ENCODE results near the gene SNX32.

The SNX32 gene

DNA sequence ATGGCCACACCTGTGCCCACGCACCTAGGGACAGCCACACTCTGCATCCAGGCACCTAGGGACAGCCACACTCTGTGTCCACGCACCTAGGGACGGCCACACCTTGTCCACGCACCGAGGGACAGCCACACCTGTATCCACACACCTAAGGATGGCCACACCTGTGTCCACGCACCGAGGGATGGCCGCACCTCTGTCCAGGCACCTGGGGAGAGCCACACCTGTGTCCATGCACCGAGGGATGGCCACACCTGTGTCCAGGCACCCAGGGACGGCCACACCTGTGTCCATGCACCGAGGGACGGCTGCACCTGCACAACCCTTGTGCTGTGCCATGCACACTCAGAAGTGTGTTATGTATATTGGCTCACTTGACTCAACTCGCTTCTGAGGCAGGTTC is 36.1 kb upstream of the SNX32 start:
- no peak for DNase-seq

GRCh38 chr11:65798882-65799281 is 34.9 kb upstream of the SNX32 start:
- DNase-seq = no peak

DNA sequence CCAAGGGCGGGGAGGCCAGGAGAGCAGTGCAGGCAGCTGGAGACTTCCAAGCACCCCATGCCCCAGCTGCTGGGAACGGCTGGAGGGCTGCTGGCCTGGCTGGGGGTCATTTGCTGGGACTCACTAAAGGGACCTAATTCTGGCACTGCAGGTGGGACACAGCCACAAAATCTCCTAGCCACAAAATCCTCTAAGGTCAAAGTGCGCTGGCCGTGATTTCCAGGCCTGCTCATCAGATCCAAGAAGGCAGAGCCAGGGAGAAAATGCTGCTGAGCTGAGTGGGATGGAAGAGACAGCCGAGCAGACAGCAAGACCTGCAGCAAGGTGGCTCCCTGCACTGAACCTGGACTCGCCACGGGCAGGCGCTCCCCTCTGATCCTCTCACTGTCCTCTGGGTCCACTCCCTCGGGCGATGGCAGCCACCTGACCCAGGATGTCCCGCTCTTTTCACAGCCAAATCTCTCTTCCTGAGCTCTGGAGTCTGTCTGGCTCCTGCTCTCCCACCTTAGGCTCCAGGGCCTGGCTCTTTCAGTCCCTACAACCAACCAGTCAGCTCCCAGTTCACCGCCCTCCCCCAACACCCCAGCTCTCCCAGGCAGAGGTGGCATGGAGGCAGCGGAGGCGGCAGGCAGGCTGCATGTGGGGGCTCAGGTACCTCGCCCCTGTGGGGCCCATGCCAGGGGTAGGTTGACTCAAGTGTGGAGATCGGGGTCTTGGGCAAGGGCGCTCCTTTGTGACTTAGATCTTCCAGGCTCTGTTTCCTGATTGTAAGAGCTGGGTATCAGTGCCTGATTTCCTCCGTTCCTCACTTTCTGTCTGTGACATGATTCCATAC is 32.4 kb upstream of the SNX32 start:
- DNase-seq = no peak

DNA sequence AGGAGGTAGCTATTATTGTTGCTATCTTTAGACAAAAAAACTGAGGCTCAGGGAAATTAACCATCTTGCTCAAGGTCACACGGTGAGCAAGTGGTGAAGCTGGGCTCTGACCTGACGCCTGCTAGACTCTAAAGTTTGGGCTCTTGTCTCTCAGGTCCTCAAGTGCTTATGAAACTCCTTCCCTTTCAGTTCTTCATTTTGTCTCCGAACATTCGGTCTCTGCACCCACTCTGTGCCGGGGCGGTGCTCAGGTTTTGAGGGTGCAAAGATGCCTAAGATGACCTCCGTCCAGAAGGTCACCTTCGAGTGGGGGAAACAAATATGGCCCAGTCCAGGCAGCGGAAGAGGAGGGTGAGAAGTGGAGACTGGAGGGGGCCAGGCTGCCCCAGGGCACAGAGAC is 30.9 kb upstream of the SNX32 start:
- DNase-seq = no peak

DNA sequence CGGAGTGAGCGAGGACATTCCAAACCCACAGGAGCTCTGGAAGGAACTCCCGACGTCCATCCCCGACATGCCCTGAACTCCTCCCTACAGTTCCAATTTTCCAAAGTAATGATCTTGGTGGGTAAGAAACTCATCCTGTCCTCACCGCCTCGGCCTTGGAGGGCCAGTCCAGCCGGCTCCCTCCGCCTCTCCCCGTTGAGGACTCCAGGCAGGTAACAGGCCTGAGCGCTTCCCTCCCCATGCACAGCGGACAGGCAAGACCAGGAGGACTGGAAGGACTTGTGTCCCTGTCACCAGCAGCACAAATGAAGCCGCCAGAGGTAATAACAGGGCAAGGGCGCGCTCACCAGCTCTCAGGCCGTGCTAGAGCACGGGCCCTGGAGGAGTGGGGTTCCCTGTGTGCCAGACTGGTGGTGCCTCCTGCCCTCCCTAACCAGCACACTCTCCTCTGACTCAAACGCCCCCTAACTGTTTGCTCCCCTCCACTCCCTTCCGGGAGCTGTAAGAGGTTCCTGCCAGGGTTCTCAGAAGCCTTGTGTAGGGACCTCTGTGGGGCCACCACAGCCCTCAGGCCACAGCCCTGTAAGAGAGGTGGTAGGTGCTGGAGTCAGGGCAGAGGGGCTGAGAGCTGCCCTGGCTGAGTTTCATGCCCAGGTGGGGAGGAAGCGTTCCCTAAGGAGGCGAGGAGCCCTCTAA is 29.8 kb upstream of the SNX32 start:
- no peak for DNase-seq

DNA sequence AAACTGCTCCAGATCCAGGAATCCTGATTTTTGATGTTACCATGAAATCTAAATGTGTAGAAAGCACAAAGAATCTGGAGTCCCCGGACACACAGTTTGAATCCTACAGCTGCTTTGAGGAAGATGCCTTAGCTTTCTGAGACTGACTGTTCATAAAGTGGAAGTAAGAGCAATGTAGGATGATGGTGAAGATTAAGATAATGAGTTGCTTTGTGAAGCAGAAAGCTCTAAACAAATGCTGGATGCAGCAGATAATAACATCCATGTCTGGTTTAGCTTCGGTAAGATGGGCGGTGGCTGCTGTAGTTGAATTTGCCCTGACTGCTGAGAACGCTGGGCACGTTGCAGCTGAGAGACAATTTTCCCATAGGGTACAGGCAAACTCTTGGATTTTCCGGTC is 26.8 kb upstream of the SNX32 start:
- DNase-seq = no peak

DNA sequence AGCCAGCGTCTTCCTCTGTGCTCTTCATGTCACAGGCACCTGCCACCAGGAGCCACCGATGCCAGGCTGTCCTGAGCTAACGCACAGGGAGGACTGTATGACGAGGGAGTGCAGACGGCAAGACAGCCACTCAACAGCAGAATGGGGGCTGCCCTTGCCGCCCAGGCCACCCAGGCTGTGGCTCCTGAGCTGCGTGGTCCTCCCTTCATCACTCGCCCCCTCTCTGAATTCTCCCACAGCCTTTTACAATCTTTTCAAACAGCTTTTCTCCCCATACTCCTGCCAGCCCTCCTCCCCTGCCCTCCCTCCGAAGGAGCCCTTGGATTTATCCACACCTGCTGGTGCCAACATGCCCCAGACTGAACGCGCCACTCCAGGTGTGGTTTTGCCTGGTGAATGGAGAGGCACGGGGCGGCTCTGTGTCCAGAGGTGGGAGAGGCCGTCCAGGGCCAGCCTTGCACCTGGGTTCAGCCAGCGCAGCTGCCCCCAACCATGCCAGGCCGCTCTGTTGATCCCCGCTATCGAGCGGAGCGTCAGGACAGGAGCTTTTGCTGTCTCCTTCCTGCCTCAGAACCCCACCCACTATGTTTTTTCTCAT is 24.9 kb upstream of the SNX32 start:
- no peak for DNase-seq

- DNase-seq = no peak
Measured at GRCh38 chr11:65809496-65809895, 24.3 kb upstream of the SNX32 start.

DNA sequence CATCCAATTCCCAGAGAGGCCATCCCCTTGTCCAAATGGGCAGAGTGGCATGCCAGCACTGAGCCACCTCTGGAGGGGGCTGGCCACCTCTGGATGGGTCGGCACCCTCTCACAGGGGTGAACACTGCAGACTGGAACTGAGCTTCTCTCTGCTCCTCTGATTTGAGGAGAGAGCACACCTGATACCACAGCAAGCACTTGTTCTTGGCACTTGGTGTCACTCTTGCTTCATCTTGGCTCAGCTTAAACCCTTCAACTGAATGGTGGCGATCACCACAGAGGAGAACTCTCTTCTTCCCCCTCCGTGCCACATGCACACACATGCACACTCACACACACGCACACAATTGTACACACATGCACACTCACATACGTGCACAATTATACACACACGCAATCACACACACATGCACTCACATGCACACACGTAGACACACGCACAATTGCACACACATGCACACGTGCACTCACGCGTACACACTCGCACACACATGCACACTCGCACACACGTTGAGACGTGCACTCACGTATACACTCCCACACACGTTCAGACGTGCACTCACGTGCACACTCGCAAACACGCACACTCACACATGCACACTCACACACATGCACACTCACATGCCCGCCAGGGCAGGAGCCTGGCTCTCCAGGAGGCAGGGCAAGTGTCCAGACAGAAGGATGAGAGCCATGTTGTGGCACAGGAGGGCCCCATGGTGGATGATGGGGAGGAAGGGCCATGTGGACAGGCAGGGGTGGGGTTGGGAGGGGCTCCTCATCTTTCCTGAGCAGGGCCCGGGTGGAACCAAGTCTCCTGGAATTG is 23.5 kb upstream of the SNX32 start:
- DNase-seq = peak; percentile 18

- no peak for DNase-seq
Measured at GRCh38 chr11:65811764-65812475, 21.8 kb upstream of the SNX32 start.

- no peak for DNase-seq
Measured at GRCh38 chr11:65814131-65814985, 19.4 kb upstream of the SNX32 start.

DNA sequence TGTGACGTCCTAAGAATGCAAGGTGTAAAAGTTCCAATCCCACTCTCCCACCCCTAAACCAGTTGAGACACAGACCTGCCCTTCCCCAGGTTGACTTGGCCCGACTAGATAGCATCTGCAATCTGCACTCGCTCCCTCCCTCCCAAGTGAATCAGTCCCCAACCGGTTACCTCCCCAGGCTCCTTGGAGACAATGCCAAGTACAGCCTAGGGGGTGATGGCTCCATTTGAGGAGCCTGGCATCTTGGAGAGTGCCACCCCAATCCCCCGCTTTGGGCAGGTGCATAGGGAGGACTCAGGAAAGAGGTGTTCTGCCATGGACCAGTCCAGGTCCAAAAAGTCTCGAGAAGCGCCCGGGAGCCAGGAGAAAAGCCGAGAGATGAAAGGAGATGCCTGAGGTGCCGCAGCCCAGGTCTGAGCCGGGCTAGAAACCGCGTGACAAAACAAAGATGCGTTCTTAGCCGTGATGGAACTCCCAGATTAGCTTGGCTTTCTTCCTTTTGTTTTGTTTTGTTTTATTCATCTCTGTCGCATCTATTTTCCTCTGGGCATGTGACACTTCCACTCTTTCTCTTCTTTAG is 18.7 kb upstream of the SNX32 start:
- no peak for DNase-seq

GRCh38 chr11:65816696-65817095 is 17.1 kb upstream of the SNX32 start:
- no peak for DNase-seq

GRCh38 chr11:65817312-65817834 is 16.4 kb upstream of the SNX32 start:
- no peak for DNase-seq

DNA sequence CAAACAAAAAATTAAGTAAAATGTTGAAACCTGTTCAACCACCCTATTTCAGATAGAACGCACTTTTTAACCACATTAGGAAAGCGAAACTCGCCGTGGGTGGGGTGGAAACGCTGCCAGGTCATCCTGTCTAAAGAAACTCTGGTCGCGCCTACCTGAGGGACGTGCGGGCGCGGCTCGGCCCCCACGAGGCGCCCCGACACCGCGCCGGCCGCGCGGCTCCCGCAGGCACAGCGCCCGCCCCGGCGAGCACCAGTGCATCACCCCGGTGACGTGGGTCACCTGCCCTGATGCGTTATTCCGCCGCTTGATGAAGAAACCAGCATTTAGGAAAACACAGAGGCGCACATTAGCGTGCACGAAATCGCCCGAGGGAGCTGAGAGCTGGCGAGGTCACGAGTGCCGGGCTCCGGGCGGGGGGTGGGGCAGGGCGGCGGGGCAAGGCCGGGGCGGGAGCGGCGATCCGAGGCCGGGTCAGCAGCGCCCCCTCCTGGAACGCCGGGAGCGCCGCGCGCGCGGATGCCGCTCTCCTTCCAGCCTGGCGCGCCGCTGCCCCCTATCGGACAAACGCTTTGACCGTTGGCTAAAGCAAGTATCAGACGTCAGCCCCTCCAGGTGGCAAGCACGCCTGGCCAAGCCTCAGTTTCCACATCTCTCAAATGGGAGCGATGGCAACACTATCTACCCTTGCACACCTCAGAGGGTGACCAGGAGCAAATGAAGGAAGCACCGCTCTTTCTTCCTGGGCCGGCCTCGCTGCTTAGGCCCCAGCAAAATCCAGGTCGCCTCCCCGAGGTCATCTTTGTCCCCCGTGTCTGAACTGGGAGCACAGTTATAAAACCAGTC is 15.7 kb upstream of the SNX32 start:
- DNase-seq = peak; percentile 85

GRCh38 chr11:65821107-65821506 is 12.7 kb upstream of the SNX32 start:
- no peak for DNase-seq

DNA sequence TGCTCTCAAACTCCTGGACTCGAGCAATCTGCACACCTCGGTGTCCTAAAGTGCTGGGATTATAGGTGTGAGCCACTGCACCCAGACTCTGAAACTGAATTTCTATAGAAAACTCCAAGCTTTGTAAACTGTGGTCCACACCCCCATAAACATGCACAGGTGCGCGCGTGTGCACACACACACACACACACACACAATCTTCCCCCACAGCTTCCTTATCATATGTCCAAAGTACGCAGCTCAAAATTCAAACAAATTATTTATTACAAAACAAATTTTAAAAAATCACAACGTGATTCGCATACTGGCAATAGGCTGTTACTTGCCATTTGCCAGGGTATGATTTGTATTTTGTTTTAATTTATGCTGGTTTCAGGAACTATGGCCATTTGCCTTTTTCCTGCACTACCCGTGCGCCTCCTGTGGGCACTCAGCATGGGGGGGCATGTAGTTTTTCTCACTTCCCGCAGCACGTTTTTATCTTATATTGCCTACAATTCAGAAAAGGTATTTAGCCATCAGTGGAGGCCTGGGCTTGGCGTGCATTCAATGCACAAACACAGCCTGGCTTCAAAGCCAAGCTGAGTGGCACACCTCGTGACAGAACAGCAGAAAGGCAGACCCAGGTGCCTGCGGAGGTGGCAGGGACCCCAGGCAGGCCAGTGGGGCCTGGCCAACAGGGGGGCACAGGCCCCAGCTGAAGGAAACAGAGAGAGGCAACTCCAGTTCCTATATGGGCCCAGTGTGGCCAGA is 10.8 kb upstream of the SNX32 start:
- no peak for DNase-seq

DNA sequence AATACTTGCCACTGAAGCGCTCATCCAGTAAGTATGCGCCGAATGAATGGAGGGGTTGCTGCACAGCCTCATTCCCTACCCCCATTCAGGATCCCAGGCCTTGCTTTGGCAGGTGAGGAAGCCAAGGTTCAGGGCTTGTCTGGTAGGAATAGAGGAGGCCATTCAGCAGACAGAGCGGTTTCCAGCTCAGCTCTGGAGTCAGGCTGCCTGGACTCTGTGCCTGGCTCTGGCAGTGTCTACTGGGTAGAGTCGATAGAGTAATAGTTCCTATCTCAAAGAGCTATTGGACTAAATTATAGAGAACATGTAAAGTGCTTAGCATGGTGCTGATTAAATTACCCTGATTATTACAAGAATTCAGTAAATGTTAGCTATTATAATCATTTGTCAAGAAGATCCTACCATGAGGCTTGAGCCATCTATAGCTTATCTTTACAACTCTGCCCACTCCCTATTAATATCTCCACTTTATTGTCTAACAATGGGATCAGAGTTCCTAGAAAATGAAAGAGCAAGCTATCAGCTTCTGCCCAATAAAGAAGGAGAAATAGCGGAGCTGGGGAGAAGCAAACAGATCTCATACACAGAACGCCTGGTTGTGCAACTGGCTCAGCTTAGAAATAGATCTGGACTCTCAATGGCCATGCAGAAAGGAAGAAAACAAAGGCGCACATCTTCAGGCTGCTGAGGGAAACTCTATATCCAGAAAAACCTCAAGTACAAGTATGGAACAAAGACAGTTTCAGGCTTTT is 6.6 kb upstream of the SNX32 start:
- no peak for DNase-seq
